Measurements from ENCODE around the gene AOPEP.

DNA sequence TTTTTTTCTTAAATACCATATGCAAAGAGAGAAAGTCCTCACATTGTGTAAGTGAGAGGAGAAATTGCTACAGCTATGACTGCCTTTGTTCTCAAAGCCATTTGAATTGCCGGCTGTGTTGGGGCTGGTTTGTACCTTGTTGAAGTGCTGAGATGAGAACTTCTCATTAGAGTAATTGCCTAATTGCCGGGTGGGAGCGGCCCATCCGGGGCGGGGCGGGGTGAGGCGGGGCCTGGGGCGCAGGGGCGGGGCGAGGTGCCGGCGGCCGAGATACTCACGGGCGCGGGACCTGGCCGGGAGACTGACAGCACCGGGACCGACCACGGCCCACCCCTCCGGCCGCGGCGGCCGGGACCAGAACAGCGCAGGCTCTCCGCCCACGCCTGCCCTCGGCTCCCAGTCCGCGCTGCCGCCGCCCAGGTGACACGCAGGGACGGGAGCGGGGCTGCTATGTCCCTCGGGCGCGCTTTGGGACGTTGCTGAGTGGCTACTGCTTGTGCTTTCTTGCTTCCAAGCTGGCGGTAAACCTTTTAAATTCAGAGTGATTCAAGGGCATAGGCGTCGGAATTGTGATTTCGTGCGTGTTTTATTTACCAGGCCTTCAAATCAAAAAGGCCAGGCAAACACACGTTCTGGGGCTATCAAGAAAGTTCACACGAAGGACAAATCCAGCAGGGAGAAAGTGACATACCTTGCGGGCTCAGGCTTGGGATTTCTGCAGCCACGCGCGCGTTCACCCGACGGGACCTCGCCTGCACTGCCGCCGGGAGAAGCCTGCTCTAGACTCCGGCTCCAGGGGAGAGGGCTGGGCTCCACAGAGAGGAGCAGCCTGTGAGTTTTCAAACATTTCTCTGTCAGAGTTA, 322.0 kb downstream of the AOPEP start:
- TF ChIP-seq CTCF (IDR thresholded peaks at IDR 0.05) (peak in 1 of 6 experiments; percentile 8), EP300 (IDR thresholded peaks at IDR 0.05) (peak in 1 of 4 donors; percentile 11), POLR2A (IDR thresholded peaks at IDR 0.05) (peak in 3 of 4 donors; percentile 59 to 81 (median 69)), POLR2AphosphoS5 (IDR thresholded peaks at IDR 0.05) (peak; percentile 36 to 84)

Measured in upper lobe of left lung (tissue), 4 donors.